Measurements from ENCODE around the gene ZDHHC24.

Gene ZDHHC24

DNA sequence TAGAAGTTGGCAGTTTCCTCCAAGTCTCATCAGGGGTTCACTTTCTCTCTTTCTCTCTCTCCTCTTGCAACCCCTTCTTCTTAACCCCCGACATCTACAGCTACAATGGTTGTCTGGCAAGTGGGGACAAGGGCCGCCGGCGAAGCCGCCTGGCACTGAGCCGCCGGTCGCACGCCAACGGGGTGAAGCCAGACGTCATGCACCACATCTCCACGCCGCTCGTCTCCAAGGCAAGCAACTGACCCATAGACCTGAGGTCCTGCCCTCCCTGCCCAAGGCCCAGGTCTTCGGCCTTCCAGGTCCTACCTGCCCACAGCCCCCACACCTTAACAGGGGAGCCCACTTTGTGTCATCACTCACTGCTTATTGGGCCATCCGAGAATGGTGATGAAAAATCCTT lies 74.7 kb downstream of the ZDHHC24 start:
- TF ChIP-seq, protein P1, sequence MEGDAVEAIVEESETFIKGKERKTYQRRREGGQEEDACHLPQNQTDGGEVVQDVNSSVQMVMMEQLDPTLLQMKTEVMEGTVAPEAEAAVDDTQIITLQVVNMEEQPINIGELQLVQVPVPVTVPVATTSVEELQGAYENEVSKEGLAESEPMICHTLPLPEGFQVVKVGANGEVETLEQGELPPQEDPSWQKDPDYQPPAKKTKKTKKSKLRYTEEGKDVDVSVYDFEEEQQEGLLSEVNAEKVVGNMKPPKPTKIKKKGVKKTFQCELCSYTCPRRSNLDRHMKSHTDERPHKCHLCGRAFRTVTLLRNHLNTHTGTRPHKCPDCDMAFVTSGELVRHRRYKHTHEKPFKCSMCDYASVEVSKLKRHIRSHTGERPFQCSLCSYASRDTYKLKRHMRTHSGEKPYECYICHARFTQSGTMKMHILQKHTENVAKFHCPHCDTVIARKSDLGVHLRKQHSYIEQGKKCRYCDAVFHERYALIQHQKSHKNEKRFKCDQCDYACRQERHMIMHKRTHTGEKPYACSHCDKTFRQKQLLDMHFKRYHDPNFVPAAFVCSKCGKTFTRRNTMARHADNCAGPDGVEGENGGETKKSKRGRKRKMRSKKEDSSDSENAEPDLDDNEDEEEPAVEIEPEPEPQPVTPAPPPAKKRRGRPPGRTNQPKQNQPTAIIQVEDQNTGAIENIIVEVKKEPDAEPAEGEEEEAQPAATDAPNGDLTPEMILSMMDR (IDR thresholded peaks at IDR 0.05; ENCODE audit: insufficient read depth, low read length, poor library complexity, severe bottlenecking) = no peak
- H3K27me3 ChIP-seq (replicated peaks; ENCODE audit: control insufficient read depth, insufficient read depth, low read length) = no peaks in the 10 kb centered on the region
- no peak overlapping the region for H3K4me3 ChIP-seq (replicated peaks; ENCODE audit: low read depth, low read length)
- no peak for DNase-seq (ENCODE audit: extremely low read depth, insufficient read length)
- H3K36me3 ChIP-seq (ENCODE audit: control insufficient read depth, insufficient read depth, low read length) = no peaks in the 10 kb centered on the region; the same call in 1 of the 2 replicates
